Lung microvascular endothelial cell (primary cell): ENCODE data around the gene UBE3A. TPM values are rescaled to one million over a fixed set of nuclear protein-coding genes. Genes with fewer than 3 reads are reported as not detected.
"Not testable (repeated sequence)": the region's sequence is repeated elsewhere in the genome, so short reads cannot be mapped to it uniquely, and the experiment has no call there.

Source experiments
- DNase-seq, 2 donors: peaks; one replicate each; pipeline versions ENCODE4 v3.0.0 to v3.0.0-alpha.2; 2010; ENCODE audit warnings: low read depth in 2 of 2
- total RNA-seq: library from RNA; depleted of rRNA; stranded (reverse); fragments of >200 nt; gene quantifications from 2 replicates; pipeline ENCODE4 v1.2.1, GENCODE V29; 2014

Gene UBE3A
- total RNA-seq = 27.5 and 48.8 TPM in 2 replicates

GRCh38 chr15:25438601-25439368 lies at the start of gene UBE3A:
Gene UBE3A (minus strand): TSS chr15:25439024. CDS start chr15:25409107, 29,917 bp downstream.
- peak; percentile 93 to 95 for DNase-seq

- no peak for DNase-seq
Measured at GRCh38 chr15:25487226-25487884, 48.5 kb upstream of the UBE3A start.

DNA sequence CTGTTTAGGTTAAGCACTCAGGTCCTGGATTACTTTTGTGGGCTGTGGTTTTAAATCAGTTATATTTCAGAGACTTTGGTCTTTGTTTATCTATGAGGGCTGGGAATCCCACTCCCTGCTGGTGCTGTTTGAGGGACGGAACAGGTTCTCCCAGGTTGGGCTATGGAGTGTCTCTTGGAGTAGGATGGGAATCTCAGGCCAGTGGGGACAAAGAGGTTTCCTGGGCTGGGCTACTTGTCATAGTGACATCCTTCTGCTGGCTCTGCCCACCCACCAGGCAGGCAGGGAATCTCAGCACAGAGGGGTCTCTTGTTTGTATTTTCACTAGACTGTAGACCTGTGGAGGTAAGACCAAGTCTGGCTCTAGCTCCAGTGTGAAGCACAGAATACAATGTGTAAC lies 47.2 kb upstream of the UBE3A start:
- DNase-seq = no peak

DNA sequence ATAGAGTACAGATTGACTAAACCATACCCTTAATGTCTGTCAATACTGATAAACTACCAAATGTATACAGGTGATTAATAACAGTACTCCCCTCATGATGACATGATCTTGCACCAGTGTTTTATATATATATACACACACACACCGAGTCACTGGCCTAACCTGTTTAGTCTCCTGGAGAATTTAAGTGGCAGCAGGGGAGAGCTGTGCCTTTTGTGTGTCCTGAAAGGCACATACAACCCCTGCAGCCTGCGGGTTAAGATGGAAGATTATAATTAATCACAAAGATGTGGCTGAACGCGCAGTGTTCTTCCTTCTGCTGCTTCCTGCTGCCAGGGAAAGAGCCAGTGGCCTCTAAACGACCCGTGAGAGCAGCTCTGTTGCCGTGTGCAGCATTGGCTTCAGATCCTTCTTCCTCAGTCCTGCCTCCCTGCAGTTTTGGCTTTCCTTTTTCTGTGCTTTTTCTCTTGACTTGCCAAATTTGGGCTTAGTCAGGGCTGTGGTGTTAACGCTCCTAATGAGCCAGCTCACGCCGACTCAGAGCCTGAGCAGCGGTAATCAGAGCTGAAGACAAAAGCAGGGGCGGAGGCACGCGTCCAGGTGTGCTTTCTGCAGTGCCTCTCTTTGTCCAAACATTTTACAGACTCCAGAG lies 42.5 kb upstream of the UBE3A start:
- DNase-seq = no peak

DNA sequence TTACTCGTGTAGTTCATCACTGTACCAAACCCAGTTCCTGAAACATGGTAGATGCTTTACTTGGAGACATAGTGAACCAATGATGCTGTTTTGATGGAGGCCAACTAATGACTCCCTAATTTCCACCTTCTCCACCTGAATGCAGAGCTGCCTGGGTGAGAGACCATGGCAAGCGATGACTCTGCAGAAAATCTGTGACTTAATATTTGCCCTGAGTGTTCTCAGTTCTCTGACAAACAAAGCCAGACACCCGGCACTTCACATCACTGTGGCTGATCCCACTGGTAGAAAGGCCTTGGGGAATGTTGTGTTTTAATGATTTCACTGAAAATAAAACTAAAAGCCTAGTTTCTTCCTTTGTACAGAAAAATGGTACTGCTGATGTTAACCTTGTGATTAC lies 39.5 kb upstream of the UBE3A start:
- DNase-seq = no peak

DNA sequence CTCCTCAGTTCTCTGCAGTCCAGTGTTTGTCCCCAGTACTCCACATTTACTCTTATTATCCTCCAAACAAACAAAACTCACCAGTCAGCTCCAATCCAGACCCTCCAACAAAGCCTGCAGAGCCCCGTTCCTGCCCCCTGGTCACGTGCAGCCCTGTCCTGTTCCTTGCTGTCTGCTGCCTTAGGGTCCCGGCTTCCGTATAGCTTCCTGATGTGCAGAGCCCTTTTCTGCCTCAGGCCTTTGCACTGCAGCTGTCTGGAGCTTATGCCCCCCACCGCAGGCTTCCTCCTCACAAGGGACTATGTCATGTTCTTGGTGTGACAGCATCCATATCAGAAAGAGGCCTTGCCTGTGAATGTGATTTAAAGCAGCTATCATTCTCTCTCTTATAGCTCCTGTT lies 39.0 kb upstream of the UBE3A start:
- DNase-seq = no peak

- no peak for DNase-seq
Measured at GRCh38 chr15:25474251-25474650, 35.4 kb upstream of the UBE3A start.

DNA sequence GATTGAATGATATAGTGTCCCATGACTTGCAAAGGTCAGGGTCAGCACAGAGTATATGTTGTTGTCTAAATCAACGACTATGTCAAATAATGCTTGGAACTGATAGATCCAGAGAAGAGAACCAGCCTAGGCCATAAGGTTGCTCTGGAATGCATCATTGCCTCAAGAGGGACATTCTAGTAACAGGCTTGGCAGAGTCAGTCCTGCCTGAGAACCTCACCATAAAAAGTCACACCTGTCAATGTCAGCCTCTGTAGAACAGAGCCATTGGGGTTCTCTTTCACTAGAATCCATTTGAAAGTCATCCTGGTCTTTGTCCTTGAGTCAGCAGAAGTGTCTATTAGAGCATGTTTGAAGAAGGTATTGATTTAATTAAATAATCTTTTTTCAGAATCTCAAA lies 31.4 kb upstream of the UBE3A start:
- no peak for DNase-seq

DNA sequence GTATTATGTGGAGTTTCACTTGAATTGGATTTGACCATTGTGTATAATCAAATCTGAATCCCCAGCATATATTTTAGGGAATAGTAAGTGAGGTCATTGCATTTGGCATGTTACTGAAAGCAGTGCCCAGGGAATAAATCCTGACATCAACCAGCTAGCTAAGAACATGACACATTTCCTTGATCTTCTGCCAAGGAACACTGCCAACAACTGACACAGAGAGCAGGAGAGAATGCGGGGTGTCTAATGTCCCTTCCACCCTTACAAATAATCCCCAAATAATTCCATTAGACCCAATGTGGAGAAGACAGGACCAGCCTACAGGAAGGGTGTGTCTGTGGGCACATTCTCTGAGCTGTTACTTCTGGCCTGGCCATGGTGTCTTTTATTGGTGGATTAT lies 30.6 kb upstream of the UBE3A start:
- DNase-seq = peak in 1 of 2 donors; percentile 17

GRCh38 chr15:25468611-25469010 lies 29.8 kb upstream of the UBE3A start:
- no peak for DNase-seq

GRCh38 chr15:25465835-25466234 lies 27.0 kb upstream of the UBE3A start:
- no peak for DNase-seq

DNA sequence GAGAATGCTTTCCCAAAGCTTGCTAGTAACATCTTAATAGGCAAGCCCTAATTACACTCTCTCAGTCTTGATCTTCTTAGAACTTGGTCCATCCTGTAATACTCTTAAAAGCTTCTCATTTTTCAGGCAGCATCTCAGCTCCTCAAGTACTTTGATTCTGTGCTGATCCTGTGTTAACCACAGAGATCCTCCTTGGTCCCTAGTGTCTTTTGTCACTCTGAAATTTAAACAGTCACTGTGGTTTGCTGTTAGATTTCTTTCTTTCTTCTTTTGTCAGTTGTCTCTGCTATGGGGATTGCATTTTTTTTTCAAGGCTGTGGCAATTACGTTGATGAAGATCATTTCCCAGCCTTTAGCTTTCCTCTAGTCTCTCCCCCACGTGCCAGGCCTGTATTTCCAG lies 26.0 kb upstream of the UBE3A start:
- no peak for DNase-seq

DNA sequence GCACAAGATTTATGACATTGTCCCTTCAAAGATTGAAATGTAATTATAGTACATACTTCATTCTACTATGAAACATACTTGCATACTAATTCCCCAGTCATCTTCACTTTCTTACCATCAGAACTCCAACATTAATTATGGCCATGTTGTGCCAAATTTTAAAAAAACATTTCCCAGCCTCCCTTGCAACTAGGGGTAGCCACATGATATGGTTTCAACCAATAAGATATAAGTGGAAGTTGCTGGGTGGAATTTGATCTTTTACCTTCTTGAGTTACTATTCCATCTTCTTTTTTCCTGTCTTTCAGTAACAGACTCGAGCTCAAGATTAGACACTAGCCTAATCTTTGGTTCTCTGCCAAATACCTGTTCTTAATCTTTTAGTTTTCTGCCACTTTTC lies 25.6 kb upstream of the UBE3A start:
- no peak for DNase-seq

DNA sequence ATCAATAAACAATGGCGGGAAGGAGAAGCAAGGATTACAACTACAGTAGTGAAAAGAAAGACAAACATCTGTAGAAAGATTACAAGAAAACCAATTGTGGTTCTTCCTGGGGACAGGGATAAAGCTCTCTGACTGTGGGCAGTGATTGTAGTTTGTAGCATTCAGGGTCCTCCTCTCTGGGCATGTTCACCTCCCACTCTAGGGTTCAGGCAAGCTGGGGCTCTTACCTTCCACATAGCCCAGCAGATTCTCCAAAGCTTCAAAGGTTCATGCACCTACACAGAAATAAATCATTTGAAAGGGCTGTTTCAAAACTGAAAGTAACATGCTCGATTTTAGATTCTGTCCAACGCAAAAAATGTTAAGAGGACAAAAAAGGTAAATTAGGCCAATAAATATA lies 17.4 kb upstream of the UBE3A start:
- no peak for DNase-seq

DNA sequence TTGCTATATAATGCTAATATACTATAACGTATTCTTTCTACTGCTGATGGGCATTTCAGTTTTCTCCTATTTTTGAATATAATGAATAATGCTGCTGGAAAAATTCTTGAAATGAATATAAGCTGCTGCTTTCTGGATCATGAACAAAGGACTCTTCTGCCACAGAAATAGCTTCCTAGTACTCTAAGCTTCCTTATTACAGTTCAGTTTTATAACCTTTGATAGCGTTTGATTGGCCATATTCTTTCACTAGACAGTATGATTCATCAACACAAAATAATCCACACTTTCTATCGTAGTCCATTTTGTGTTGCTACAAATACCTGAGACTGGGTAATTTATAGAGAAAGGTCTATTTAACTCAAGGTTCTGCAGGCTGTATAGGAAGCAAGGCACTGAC lies 16.4 kb upstream of the UBE3A start:
- no peak for DNase-seq

- DNase-seq = no peak
Measured at GRCh38 chr15:25454771-25455170, 15.9 kb upstream of the UBE3A start.

DNA sequence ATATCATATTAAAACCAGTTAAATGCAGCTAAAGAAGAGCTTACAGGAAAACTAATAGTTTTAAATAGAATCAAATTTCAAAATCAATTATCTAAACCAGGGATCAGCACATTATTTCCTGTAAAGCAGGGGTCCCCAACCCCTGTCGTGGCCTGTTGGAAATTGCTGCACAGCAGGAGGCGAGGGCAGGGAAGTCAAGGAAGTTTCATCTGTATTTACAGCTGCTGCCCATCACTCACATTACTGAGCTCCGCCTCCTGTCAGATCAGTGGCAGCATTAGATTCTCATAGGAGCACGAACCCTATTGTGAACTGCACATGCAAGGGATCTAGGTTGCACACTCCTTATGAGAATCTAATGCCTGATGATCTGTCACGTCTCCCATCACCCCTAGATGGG lies 14.4 kb upstream of the UBE3A start:
- DNase-seq = not testable (repeated sequence)

- DNase-seq = no peak
Measured at GRCh38 chr15:25451501-25451900, 12.7 kb upstream of the UBE3A start.

DNA sequence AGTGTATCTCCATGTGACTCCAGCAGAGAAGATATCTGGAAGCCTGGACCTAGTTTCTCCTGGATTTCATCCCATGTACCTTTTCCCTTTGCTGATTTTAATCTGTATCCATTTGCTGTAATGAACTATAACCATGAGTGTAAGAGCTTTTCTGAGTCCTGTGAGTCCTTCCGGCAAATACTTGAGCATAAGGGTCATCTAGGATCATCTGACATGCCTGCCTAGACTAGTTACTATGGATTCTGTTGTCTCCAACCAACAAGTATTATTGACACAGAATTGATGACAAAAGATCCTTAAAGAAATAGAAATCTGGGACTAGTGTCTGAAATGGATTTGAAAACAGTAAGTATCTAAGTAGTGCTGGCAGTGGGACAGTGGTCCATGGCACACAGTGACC lies 11.3 kb upstream of the UBE3A start:
- DNase-seq = no peak

GRCh38 chr15:25446076-25446475 lies 7.3 kb upstream of the UBE3A start:
- DNase-seq = no peak

- DNase-seq = no peak
Measured at GRCh38 chr15:25445412-25445811, 6.6 kb upstream of the UBE3A start.

DNA sequence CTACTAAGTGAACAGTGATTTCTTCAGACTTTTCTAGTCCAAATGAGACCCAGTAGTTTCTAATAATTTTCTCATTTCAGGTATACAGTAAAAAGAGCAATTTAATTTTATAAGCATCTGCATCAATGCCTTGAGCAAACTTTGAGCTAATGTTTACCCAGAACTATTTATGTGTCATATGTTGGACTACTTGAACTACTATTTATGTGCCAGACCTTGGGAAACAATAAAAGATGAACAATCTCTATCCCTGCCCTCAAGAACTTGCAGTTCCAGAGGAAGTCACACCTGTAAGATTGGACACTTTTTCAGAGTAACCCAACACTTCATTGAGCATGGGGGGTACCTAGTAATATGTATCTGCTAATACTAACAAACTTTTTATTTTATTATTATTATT lies 2.3 kb upstream of the UBE3A start:
- no peak for DNase-seq

GRCh38 chr15:25439369-25439836 lies 579 bp upstream of the UBE3A start:
- peak; percentile 34 to 36 for DNase-seq
